H1 (cell line): Measurements from ENCODE around the gene ADCY3. TPM values are rescaled to one million over a fixed set of nuclear protein-coding genes. Genes with fewer than 3 reads are reported as not detected.

ENCODE experiments used
- CTCF ChIA-PET: fragments of 300-600 bp; sonication (Branson Sonifier 250); formaldehyde crosslinking; loops from one replicate; lab custom pipeline; 2021; ENCODE audit not compliant: partially characterized antibody; lab: Charles Lee
- POLR2A ChIA-PET: fragments of 300-600 bp; sonication (Branson Sonifier 250); formaldehyde crosslinking; loops from one replicate; lab custom pipeline; 2021; ENCODE audit warnings: inconsistent platforms; ENCODE audit not compliant: partially characterized antibody; lab: Charles Lee
- DNase-seq, 2 experiments: peaks; one replicate each; pipeline versions ENCODE4 v3.0.0 to v3.0.0-alpha.2; 2010 to 2022; ENCODE audit warnings: low spot score in 2 of 2, low read depth in 1 of 2, mixed read lengths in 1 of 2
- FAIRE-seq: peaks from 2 replicates; lab custom pipeline; 2011; peaks lifted over from hg19 to GRCh38; lab: Jason Lieb, UNC
- H2AFZ ChIP-seq: 2 replicates; pipeline ENCODE4 v1.8.1; 2012; ENCODE audit warnings: low read length, inconsistent platforms
- H2AK5ac ChIP-seq: 2 replicates; pipeline ENCODE4 v1.6.1; 2013; ENCODE audit warnings: low read depth, low read length
- H2BK120ac ChIP-seq: replicated peaks from 2 replicates; pipeline ENCODE3; 2013; ENCODE audit warnings: low read depth, low read length, inconsistent platforms
- H2BK12ac ChIP-seq: 2 replicates; pipeline ENCODE4 v1.6.1; 2013; ENCODE audit warnings: low read depth, low read length
- H2BK15ac ChIP-seq: 2 replicates; pipeline ENCODE4 v1.6.1; 2013; ENCODE audit warnings: low read length
- H2BK20ac ChIP-seq: 2 replicates; pipeline ENCODE4 v1.6.1; 2013; ENCODE audit warnings: low read length
- H2BK5ac ChIP-seq: 2 replicates; pipeline ENCODE4 v1.6.1; 2013; ENCODE audit warnings: low read depth, low read length
- H3K14ac ChIP-seq: 2 replicates; pipeline ENCODE4 v1.6.1; 2013; ENCODE audit warnings: inconsistent platforms; ENCODE audit not compliant: insufficient read length
- H3K18ac ChIP-seq: 2 replicates; pipeline ENCODE4 v1.6.1; 2013; ENCODE audit warnings: low read length; ENCODE audit errors: extremely low read depth
- H3K23ac ChIP-seq: 2 replicates; pipeline ENCODE4 v1.6.1; 2013; ENCODE audit warnings: inconsistent platforms; ENCODE audit not compliant: insufficient read length
- H3K23me2 ChIP-seq: 2 replicates; pipeline ENCODE4 v1.6.1; 2013; ENCODE audit warnings: low read depth, low read length
- H3K27ac ChIP-seq: 2 replicates; pipeline ENCODE4 v1.6.1; 2011; ENCODE audit warnings: low read depth, low read length, inconsistent platforms
- H3K27me3 ChIP-seq, 4 experiments: replicated peaks in 1 of 4; 1 replicate in 1 of 4; 2 replicates in 3 of 4; pipeline versions ENCODE4 v1.6.1 to v1.8.1; 2011 to 2013; ENCODE audit warnings: low read length in 3 of 4, mild to moderate bottlenecking in 3 of 4, inconsistent platforms in 2 of 4, mixed read lengths in 2 of 4, moderate library complexity in 1 of 4; ENCODE audit not compliant: control insufficient read depth in 3 of 4, insufficient read depth in 3 of 4; ENCODE audit errors: extremely low read depth in 1 of 4
- H3K36me3 ChIP-seq, 4 experiments: 2 replicates each; pipeline versions ENCODE4 v1.6.1 to v1.8.1; 2011 to 2013; ENCODE audit warnings: mild to moderate bottlenecking in 4 of 4, low read length in 3 of 4, moderate library complexity in 2 of 4, control low read depth in 1 of 4, inconsistent platforms in 1 of 4; ENCODE audit not compliant: insufficient read depth in 4 of 4, control insufficient read depth in 2 of 4
- H3K4ac ChIP-seq: replicated peaks from 2 replicates; pipeline ENCODE3; 2013; ENCODE audit warnings: low read length, low read depth, mixed read lengths, inconsistent platforms; ENCODE audit not compliant: insufficient read length
- H3K4me1 ChIP-seq, 4 experiments: replicated peaks in 1 of 4; 1 replicate in 1 of 4; 2 replicates in 3 of 4; pipeline versions ENCODE4 v1.6.1 to v1.8.1; 2011 to 2013; ENCODE audit warnings: low read length in 3 of 4, inconsistent platforms in 2 of 4, mixed read lengths in 1 of 4; ENCODE audit not compliant: insufficient read depth in 4 of 4, control insufficient read depth in 3 of 4
- H3K4me2 ChIP-seq, 2 experiments: 2 replicates each; pipeline versions ENCODE4 v1.6.1 to v1.8.1; 2011 to 2013; ENCODE audit warnings: low read depth in 2 of 2, low read length in 2 of 2, control low read depth in 1 of 2, inconsistent platforms in 1 of 2, mild to moderate bottlenecking in 1 of 2; ENCODE audit not compliant: insufficient read depth in 1 of 2
- H3K4me3 ChIP-seq, 4 experiments: fragments of 200-600, 300-600 bp in 1 of 4; sonication (generic), shearing (Covaris generic), sonication (Bioruptor Twin) in 1 of 4; 2 replicates each; pipeline versions ENCODE4 v1.5.1 to v1.8.1; 2011 to 2016; ENCODE audit warnings: low read length in 4 of 4, low read depth in 3 of 4, control low read depth in 2 of 4, inconsistent platforms in 2 of 4, mild to moderate bottlenecking in 2 of 4, mixed read lengths in 1 of 4, moderate library complexity in 1 of 4; ENCODE audit not compliant: insufficient read depth in 2 of 4; ENCODE audit errors: extremely low read depth in 1 of 4
- H3K56ac ChIP-seq: replicated peaks from 2 replicates; pipeline ENCODE3; 2013; ENCODE audit warnings: low read depth, mild to moderate bottlenecking, mixed read lengths, low read length, inconsistent platforms; ENCODE audit not compliant: insufficient read length
- H3K79me1 ChIP-seq: 2 replicates; pipeline ENCODE4 v1.6.1; 2013; ENCODE audit warnings: low read depth, low read length, control low read depth
- H3K79me2 ChIP-seq, 2 experiments: 2 replicates each; pipeline versions ENCODE4 v1.6.1 to v1.8.1; 2012 to 2013; ENCODE audit warnings: low read length in 2 of 2, mild to moderate bottlenecking in 2 of 2, inconsistent platforms in 1 of 2; ENCODE audit not compliant: insufficient read depth in 2 of 2, control insufficient read depth in 1 of 2
- H3K9ac ChIP-seq, 4 experiments: replicated peaks in 1 of 4; 1 replicate in 1 of 4; 2 replicates in 3 of 4; pipeline versions ENCODE4 v1.6.1 to v1.8.1; 2011 to 2013; ENCODE audit warnings: low read depth in 3 of 4, low read length in 3 of 4, control low read depth in 2 of 4, mild to moderate bottlenecking in 2 of 4, moderate library complexity in 2 of 4, inconsistent platforms in 1 of 4; ENCODE audit errors: extremely low read depth in 1 of 4
- H3K9me3 ChIP-seq, 2 experiments: 2 replicates each; pipeline versions ENCODE4 v1.6.1 to v1.8.1; 2012 to 2013; ENCODE audit warnings: mild to moderate bottlenecking in 2 of 2, moderate library complexity in 2 of 2, control low read depth in 1 of 2, inconsistent platforms in 1 of 2, low read depth in 1 of 2, low read length in 1 of 2, mixed read lengths in 1 of 2; ENCODE audit not compliant: insufficient read depth in 2 of 2
- H4K20me1 ChIP-seq, 2 experiments: replicated peaks in 1 of 2; 2 replicates each; pipeline versions ENCODE3 to v1.8.1; 2011 to 2013; ENCODE audit warnings: inconsistent platforms in 2 of 2, low read length in 2 of 2, mild to moderate bottlenecking in 1 of 2; ENCODE audit not compliant: insufficient read depth in 2 of 2, control insufficient read depth in 1 of 2
- H4K5ac ChIP-seq: 2 replicates; pipeline ENCODE4 v1.6.1; 2013; ENCODE audit warnings: low read length, low read depth, mixed read lengths, inconsistent platforms; ENCODE audit not compliant: insufficient read length
- H4K8ac ChIP-seq: 2 replicates; pipeline ENCODE4 v1.8.0; 2013; ENCODE audit warnings: mild to moderate bottlenecking, moderate library complexity, low read length, inconsistent platforms; ENCODE audit not compliant: insufficient read depth; ENCODE audit errors: extremely low read depth
- H4K91ac ChIP-seq: replicated peaks from 2 replicates; pipeline ENCODE3; 2013; ENCODE audit warnings: low read length, mixed read lengths, inconsistent platforms; ENCODE audit not compliant: insufficient read length
- CTBP2 ChIP-seq: IDR thresholded peaks from 2 replicates; pipeline ENCODE4 v1.7.0; 2011; ENCODE audit warnings: borderline replicate concordance, mild to moderate bottlenecking, moderate library complexity, mixed read lengths, low read length; ENCODE audit not compliant: insufficient read depth, insufficient read length
- RFX5 ChIP-seq: IDR thresholded peaks from 2 replicates; pipeline ENCODE4 v1.6.1; 2011; ENCODE audit warnings: low read depth, low read length, improper control_type of control experiment, borderline replicate concordance
- WGBS, 2 experiments: shearing (Covaris generic) in 1 of 2; methylation state at CpG; one replicate each; pipeline versions ENCODE4 v1.1.6 to v1.1.7; 2013 to 2015; ENCODE audit warnings: low lambda C conversion rate in 2 of 2, mixed read lengths in 2 of 2, inconsistent platforms in 1 of 2, low coverage in 1 of 2, missing lambda C conversion rate in 1 of 2; ENCODE audit not compliant: insufficient replicate concordance in 2 of 2, insufficient coverage in 1 of 2, insufficient read length in 1 of 2; ENCODE audit errors: extremely low coverage in 1 of 2, missing lambda C conversion rate in 1 of 2; 5-methylcytosine and 5-hydroxymethylcytosine counted together
- polyA plus RNA-seq, 7 experiments: library from polyadenylated mRNA; depleted of rRNA in 3 of 7; stranded (reverse) in 5 of 7; unstranded in 2 of 7; fragments of >200 nt in 5 of 7; fragments of 200-250 nt in 2 of 7; gene quantifications; 1 replicate in 5 of 7; 2 replicates in 1 of 7; 4 replicates in 1 of 7; pipeline versions ENCODE4 v1.2.1 to v1.2.3, GENCODE V29; 2011 to 2013; ENCODE audit warnings: missing spikeins in 2 of 7, mixed read lengths in 2 of 7
- total RNA-seq: library from RNA; stranded (reverse); fragmentation: NEBNext Ultra II Directional; extraction: Animal tissue kit (Norgen Biotek cat#: 25700); gene quantifications from 2 replicates; pipeline ENCODE4 v1.2.1, GENCODE V29; 2021

ADCY3 gene
- total and polyA plus RNA-seq, 2 of the 8 experiments (the other 6 are each of a cell fraction or from before 2014, with no cell fraction given): 45.1 to 52.9 TPM

DNA sequence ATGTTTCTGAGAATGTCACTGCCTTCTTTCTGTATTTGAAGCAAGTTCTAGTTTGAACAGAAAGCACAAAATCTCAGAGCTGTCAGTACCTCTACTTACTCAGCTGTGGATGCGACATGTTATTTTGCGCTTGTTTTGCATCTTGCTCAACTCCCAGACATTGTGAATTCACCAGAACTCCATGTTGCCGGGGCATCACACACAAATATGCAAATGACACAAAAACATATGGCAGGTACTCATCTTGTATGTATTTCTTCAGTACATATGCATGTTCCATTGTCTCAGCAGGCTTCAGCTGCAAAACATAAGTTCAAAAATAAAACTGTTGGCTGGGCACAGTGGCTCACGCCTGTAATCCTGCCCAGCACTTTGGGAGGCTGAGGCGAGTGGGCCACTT lies 30.8 kb downstream of the ADCY3 start:
- no peak overlapping the region for H2BK20ac ChIP-seq
- H3K14ac ChIP-seq: no peak overlapping the region
- no peak overlapping the region for H3K4ac ChIP-seq
- H3K9me3 ChIP-seq: no peaks in the 10 kb centered on the region; a peak in 1 of 4 replicates
- no peak overlapping the region for H2AFZ ChIP-seq
- no peak overlapping the region for H3K4me3 ChIP-seq
- H4K8ac ChIP-seq: no peak overlapping the region
- no peak overlapping the region for H3K56ac ChIP-seq
- H3K79me1 ChIP-seq: peaks cover 2% of the 10 kb centered on the region; the same call in 1 of the 2 replicates
- no peak overlapping the region for H3K4me2 ChIP-seq
- no peak overlapping the region for H2BK15ac ChIP-seq
- no peak overlapping the region for H3K27ac ChIP-seq
- H3K9ac ChIP-seq: no peak overlapping the region
- no peak overlapping the region for H2AK5ac ChIP-seq
- no peak overlapping the region for H4K91ac ChIP-seq
- no peak overlapping the region for H3K23ac ChIP-seq
- H3K23me2 ChIP-seq: no peaks in the 10 kb centered on the region
- 89% methylated on average over 5 of the region's 5 CpGs; no CpG with 5 or more reads in 1 of the 2 experiments for WGBS, 2 experiments
- POLR2A ChIA-PET: no interaction called here
- H3K36me3 ChIP-seq: 0 out of 8 replicates have a peak, but pooled peaks cover 0 to 3% (median 0%) of the 10 kb centered on the region in 4 experiments
- no peak overlapping the region for H2BK12ac ChIP-seq
- no peak overlapping the region for H2BK120ac ChIP-seq
- H3K4me1 ChIP-seq: peaks cover 0 to 3% (median 0%) of the 10 kb centered on the region in 4 experiments; a peak in 2 of 7 replicates
- no peaks in the 10 kb centered on the region for H3K79me2 ChIP-seq
- DNase-seq (no peak), FAIRE-seq (no peak)
- CTCF ChIA-PET: no interaction called here
- no peak overlapping the region for H3K18ac ChIP-seq
- H4K5ac ChIP-seq: no peak overlapping the region
- H2BK5ac ChIP-seq: no peak overlapping the region
- no peaks in the 10 kb centered on the region for H4K20me1 ChIP-seq
- H3K27me3 ChIP-seq: no peaks in the 10 kb centered on the region
- TF ChIP-seq CTBP2: no peak
- no peak for TF ChIP-seq RFX5
